ENCODE data around the gene EXOSC7. TPM values are rescaled to one million over a fixed set of nuclear protein-coding genes. Genes with fewer than 3 reads are reported as not detected.

Gene EXOSC7
- total RNA-seq, 2 donors from 2014 or later = 61.2 to 69.4 TPM

DNA sequence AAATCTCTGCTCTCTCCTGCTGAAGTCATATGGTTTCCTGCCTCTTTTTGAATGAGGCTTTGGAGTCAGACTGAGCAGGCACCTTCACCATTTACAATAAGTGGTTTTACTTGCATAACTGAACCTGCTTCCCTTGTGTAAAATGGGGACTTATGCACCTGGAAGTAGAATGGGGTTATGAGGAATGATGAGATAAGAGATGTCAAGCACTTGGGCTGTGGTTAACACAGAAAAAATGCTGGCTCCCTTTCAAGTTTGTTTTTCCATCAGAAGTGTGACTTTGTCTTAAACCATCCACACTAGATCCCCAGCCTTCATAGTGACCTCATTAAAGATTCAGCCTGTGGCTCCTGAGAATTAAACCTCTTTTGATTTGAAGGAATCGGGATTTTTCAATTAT is 5.2 kb downstream of the EXOSC7 start:
- WGBS, 2 experiments (ENCODE audit: insufficient coverage in 1 of 2, insufficient read length in 1 of 2) = 97 to 100% methylated on average over 1 of the region's 1 CpG
- H3K27me3 Mint-ChIP-seq (ENCODE audit: insufficient read depth) = no peaks in the 10 kb centered on the region
- H3K9me3 ChIP-seq (ENCODE audit: control insufficient read depth, low read length) = peaks cover 14% of the 10 kb centered on the region
- H3K4me3 ChIP-seq (ENCODE audit: low read length) = no peak overlapping the region
- no peak overlapping the region for H3K4me3 Mint-ChIP-seq
- TF ChIP-seq, protein P1, sequence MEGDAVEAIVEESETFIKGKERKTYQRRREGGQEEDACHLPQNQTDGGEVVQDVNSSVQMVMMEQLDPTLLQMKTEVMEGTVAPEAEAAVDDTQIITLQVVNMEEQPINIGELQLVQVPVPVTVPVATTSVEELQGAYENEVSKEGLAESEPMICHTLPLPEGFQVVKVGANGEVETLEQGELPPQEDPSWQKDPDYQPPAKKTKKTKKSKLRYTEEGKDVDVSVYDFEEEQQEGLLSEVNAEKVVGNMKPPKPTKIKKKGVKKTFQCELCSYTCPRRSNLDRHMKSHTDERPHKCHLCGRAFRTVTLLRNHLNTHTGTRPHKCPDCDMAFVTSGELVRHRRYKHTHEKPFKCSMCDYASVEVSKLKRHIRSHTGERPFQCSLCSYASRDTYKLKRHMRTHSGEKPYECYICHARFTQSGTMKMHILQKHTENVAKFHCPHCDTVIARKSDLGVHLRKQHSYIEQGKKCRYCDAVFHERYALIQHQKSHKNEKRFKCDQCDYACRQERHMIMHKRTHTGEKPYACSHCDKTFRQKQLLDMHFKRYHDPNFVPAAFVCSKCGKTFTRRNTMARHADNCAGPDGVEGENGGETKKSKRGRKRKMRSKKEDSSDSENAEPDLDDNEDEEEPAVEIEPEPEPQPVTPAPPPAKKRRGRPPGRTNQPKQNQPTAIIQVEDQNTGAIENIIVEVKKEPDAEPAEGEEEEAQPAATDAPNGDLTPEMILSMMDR (conservative IDR thresholded peaks at IDR 0.05) = no peak
- peaks cover 22% of the 10 kb centered on the region for H3K36me3 Mint-ChIP-seq (ENCODE audit: low read depth)
- DNase-seq = no peak
- H3K9me3 Mint-ChIP-seq = peaks cover 14% of the 10 kb centered on the region
- H3K36me3 ChIP-seq (ENCODE audit: control insufficient read depth, insufficient read depth, low read length) = peaks cover 10% of the 10 kb centered on the region
- H3K4me1 Mint-ChIP-seq = peaks cover 17% of the 10 kb centered on the region
- no peak overlapping the region for H3K9ac ChIP-seq (ENCODE audit: extremely low read depth, low read length, poor library complexity, severe bottlenecking)
- no peaks in the 10 kb centered on the region for H3K4me1 ChIP-seq (ENCODE audit: control insufficient read depth, insufficient read depth, low read length)
- no peaks in the 10 kb centered on the region for H3K27me3 ChIP-seq (ENCODE audit: control insufficient read depth, insufficient read depth, low read length, poor library complexity, severe bottlenecking)
- no peak overlapping the region for H3K27ac ChIP-seq (ENCODE audit: low read depth, low read length)
- no peak overlapping the region for H3K27ac Mint-ChIP-seq

DNA sequence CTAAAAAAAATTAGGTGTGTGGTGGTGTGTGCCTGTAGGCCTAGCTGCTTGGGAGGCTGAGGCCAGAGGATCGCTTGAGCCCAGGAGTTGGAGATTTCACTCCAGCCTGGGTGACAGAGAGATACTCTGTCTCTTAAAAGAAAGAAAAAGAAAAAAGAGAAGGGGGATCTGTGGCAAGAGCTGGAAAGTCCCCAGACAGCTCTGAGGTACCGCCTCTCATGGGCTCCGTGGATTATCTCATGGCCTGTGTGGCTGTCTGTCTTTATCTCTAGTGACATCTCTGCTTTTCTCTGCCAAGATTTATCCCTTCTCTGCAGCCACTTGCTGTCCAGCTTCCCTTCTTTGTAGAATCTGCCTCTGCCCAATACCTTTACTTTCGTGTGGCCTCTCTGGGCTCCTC is 5.7 kb downstream of the EXOSC7 start:
- Mint-ChIP-seq H3K4me1 (peaks cover 17% of the 10 kb centered on the region), H3K9me3 (peaks cover 18% of the 10 kb centered on the region), H3K36me3 (ENCODE audit: low read depth) (peaks cover 26% of the 10 kb centered on the region), H3K27ac (no peak overlapping the region), H3K4me3 (no peak overlapping the region), H3K27me3 (ENCODE audit: insufficient read depth) (no peaks in the 10 kb centered on the region)
- Histone ChIP-seq H3K9me3 (ENCODE audit: control insufficient read depth, low read length) (peaks cover 18% of the 10 kb centered on the region), H3K4me1 (ENCODE audit: control insufficient read depth, insufficient read depth, low read length) (no peaks in the 10 kb centered on the region), H3K4me3 (ENCODE audit: low read length) (no peak overlapping the region), H3K27me3 (ENCODE audit: control insufficient read depth, insufficient read depth, low read length, poor library complexity, severe bottlenecking) (no peaks in the 10 kb centered on the region), H3K9ac (ENCODE audit: extremely low read depth, low read length, poor library complexity, severe bottlenecking) (no peak overlapping the region), H3K27ac (ENCODE audit: low read depth, low read length) (no peak overlapping the region), H3K36me3 (ENCODE audit: control insufficient read depth, insufficient read depth, low read length) (peaks cover 10% of the 10 kb centered on the region)
- no peak for DNase-seq
- 93 to 95% methylated on average over 4 of the region's 4 CpGs for WGBS, 2 experiments (ENCODE audit: insufficient coverage in 1 of 2, insufficient read length in 1 of 2)
- TF ChIP-seq, protein P1 (conservative IDR thresholded peaks at IDR 0.05) = no peak

DNA sequence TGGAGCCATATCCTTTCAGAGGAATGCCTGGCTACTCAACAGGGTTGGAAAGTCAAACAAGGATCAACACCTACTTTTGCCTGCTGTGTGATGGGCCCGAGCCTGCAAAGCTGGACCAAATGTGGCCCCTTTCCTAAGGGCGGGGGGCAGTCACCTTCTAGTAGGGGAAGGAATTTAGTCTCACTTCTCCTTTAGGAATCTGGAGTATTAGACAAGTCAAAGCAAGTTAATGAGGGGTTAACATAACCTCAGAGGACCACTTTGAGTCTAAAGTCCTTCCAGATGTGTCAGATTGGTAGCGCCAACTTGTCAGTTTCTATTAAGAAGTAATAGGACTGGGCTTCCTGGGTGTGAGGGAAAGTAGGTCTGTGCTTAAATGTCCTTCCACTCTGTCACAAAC is 6.8 kb downstream of the EXOSC7 start:
- no peak for DNase-seq
- Mint-ChIP-seq H3K27me3 (ENCODE audit: insufficient read depth) (no peaks in the 10 kb centered on the region), H3K36me3 (ENCODE audit: low read depth) (peaks cover 36% of the 10 kb centered on the region), H3K9me3 (peaks cover 22% of the 10 kb centered on the region), H3K4me1 (peaks cover 14% of the 10 kb centered on the region), H3K27ac (no peak overlapping the region), H3K4me3 (no peak overlapping the region)
- Histone ChIP-seq H3K9me3 (ENCODE audit: control insufficient read depth, low read length) (peaks cover 19% of the 10 kb centered on the region), H3K4me1 (ENCODE audit: control insufficient read depth, insufficient read depth, low read length) (no peaks in the 10 kb centered on the region), H3K4me3 (ENCODE audit: low read length) (no peak overlapping the region), H3K9ac (ENCODE audit: extremely low read depth, low read length, poor library complexity, severe bottlenecking) (no peak overlapping the region), H3K36me3 (ENCODE audit: control insufficient read depth, insufficient read depth, low read length) (peaks cover 10% of the 10 kb centered on the region), H3K27me3 (ENCODE audit: control insufficient read depth, insufficient read depth, low read length, poor library complexity, severe bottlenecking) (no peaks in the 10 kb centered on the region), H3K27ac (ENCODE audit: low read depth, low read length) (no peak overlapping the region)
- TF ChIP-seq, protein P1 (conservative IDR thresholded peaks at IDR 0.05) = no peak
- WGBS, 2 experiments (ENCODE audit: insufficient coverage in 1 of 2, insufficient read length in 1 of 2) = 90% methylated on average over 3 of the region's 3 CpGs; no CpG with 5 or more reads in 1 of the 2 experiments

Data from endodermal cell (in vitro differentiated cells).